Keratinocyte (primary cell): ENCODE data around the gene DNAJB6.

ENCODE experiments used
- CTCF ChIP-seq, 3 experiments: IDR thresholded peaks in 1 of 3; conservative IDR thresholded peaks in 1 of 3; optimal IDR thresholded peaks in 1 of 3; 2 replicates in 2 of 3; 3 replicates in 1 of 3; pipeline versions ENCODE3 to v1.5.1; 2011; ENCODE audit warnings: low read length in 3 of 3, mild to moderate bottlenecking in 3 of 3, moderate library complexity in 2 of 3, control low read depth in 1 of 3, inconsistent platforms in 1 of 3; ENCODE audit not compliant: insufficient read depth in 2 of 3; ENCODE audit errors: extremely low read depth in 1 of 3
- EZH2 ChIP-seq: IDR thresholded peaks from one replicate; pipeline ENCODE4 v1.6.1; 2012; ENCODE audit warnings: inconsistent platforms, mild to moderate bottlenecking, low read length, moderate library complexity

- TF ChIP-seq CTCF (optimal IDR thresholded peaks at IDR 0.05 in 1 of 3, IDR thresholded peaks at IDR 0.05 in 1 of 3, conservative IDR thresholded peaks at IDR 0.05 in 1 of 3; ENCODE audit: extremely low read depth in 1 of 3, insufficient read depth in 2 of 3, low read length in 3 of 3) (no peak), EZH2 (no peak)
These were observed 23.8 kb downstream of the DNAJB6 start for GRCh38 chr7:157360483-157361025.
